Neuron (in vitro differentiated cells): ENCODE results near the gene SCG3.
A peak's percentile ranks its signal among the peaks of the same experiment; 100 is the strongest.

Experiments
- H2AFZ ChIP-seq: one replicate; pipeline ENCODE4 v1.6.1; 2013; ENCODE audit warnings: low read depth, mild to moderate bottlenecking, inconsistent platforms, low read length, moderate library complexity
- H3K27me3 ChIP-seq: one replicate; pipeline ENCODE4 v1.6.1; 2013; ENCODE audit warnings: low read length; ENCODE audit not compliant: insufficient read depth
- H3K36me3 ChIP-seq: one replicate; pipeline ENCODE4 v1.6.1; 2013; ENCODE audit warnings: low read length; ENCODE audit not compliant: insufficient read depth
- H3K4me1 ChIP-seq: one replicate; pipeline ENCODE4 v1.6.1; 2013; ENCODE audit warnings: low read length; ENCODE audit not compliant: insufficient read depth
- H3K4me3 ChIP-seq: 2 replicates; pipeline ENCODE4 v1.5.1; 2013; ENCODE audit warnings: mild to moderate bottlenecking, low read length, moderate library complexity
- H3K9me3 ChIP-seq: one replicate; pipeline ENCODE4 v1.6.1; 2013; ENCODE audit warnings: low read length

The SCG3 gene

GRCh38 chr15:51667478-51667877 lies 13.8 kb upstream of the SCG3 start:
- Histone ChIP-seq H3K9me3 (no peaks in the 10 kb centered on the region), H3K4me3 (no peak overlapping the region), H3K27me3 (no peaks in the 10 kb centered on the region), H2AFZ (no peak overlapping the region), H3K4me1 (no peaks in the 10 kb centered on the region), H3K36me3 (no peaks in the 10 kb centered on the region)

DNA sequence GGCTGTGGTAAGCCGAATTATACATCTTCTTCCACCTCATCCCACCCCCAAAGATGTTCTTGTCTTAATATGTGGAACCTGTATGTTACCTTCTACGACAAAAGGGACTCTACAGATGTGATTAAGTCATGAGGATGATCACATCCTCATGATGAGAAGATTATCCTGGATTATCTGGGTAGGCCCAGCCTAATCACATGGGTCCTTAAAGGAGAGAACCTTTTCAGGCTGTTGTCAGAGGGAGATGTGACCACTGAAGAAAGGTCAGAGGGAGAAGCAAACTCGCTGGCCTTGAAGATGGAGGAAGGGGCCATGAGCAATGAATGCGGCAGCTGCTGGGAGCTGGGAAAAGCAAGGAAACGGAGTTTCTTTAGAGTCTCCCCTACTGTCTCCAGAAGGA lies 12.9 kb upstream of the SCG3 start:
- Histone ChIP-seq H3K36me3 (no peaks in the 10 kb centered on the region), H3K4me1 (no peaks in the 10 kb centered on the region), H2AFZ (no peak overlapping the region), H3K27me3 (no peaks in the 10 kb centered on the region), H3K9me3 (no peaks in the 10 kb centered on the region), H3K4me3 (no peak overlapping the region)

- no peak overlapping the region for H2AFZ ChIP-seq
- no peaks in the 10 kb centered on the region for H3K27me3 ChIP-seq
Observed at GRCh38 chr15:51669381-51669780, 11.9 kb upstream of the SCG3 start.

GRCh38 chr15:51672155-51672687 lies 9.1 kb upstream of the SCG3 start:
- no peaks in the 10 kb centered on the region for H3K4me1 ChIP-seq
- H3K36me3 ChIP-seq: no peaks in the 10 kb centered on the region
- no peak overlapping the region for H2AFZ ChIP-seq
- peaks cover 7% of the 10 kb centered on the region for H3K27me3 ChIP-seq
- H3K9me3 ChIP-seq: no peaks in the 10 kb centered on the region
- H3K4me3 ChIP-seq: no peak overlapping the region

More at GRCh38 chr15:51669381-51669780, 11.9 kb upstream of the SCG3 start:
- Histone ChIP-seq H3K36me3 (no peaks in the 10 kb centered on the region), H3K4me3 (no peak overlapping the region), H3K9me3 (no peaks in the 10 kb centered on the region), H3K4me1 (no peaks in the 10 kb centered on the region)

- no peak overlapping the region for H3K4me3 ChIP-seq
- no peaks in the 10 kb centered on the region for H3K9me3 ChIP-seq
- no peaks in the 10 kb centered on the region for H3K36me3 ChIP-seq
- H2AFZ ChIP-seq: no peak overlapping the region
- H3K4me1 ChIP-seq: no peaks in the 10 kb centered on the region
- H3K27me3 ChIP-seq: peaks cover 7% of the 10 kb centered on the region
Observed at GRCh38 chr15:51672913-51673857, 8.1 kb upstream of the SCG3 start.

- Histone ChIP-seq H3K4me3 (no peak overlapping the region), H3K4me1 (no peaks in the 10 kb centered on the region), H3K9me3 (no peaks in the 10 kb centered on the region), H3K27me3 (peaks cover 7% of the 10 kb centered on the region), H3K36me3 (no peaks in the 10 kb centered on the region), H2AFZ (no peak overlapping the region)
Observed at GRCh38 chr15:51675234-51675633, 6.1 kb upstream of the SCG3 start.

DNA sequence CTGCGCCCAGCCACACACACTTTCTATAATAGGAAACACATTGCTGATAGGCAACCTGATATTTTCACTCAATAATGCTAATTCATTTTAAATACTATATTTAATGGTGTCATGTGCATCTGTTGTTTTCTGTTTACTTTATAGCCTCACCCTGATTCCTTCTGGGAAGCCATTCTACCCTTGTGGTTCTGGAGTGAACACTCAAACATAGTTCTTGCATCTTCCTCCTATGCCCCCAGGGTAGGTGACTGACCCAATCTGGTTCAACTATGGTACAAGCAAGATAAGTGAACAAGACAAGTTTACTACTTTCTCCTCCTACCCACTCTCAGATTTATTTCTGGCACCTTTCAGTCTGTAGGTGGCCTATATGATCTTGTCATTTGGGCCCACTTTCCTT lies 4.3 kb upstream of the SCG3 start:
- no peaks in the 10 kb centered on the region for H3K36me3 ChIP-seq
- no peaks in the 10 kb centered on the region for H3K9me3 ChIP-seq
- H3K4me1 ChIP-seq: peaks cover 13% of the 10 kb centered on the region
- no peak overlapping the region for H3K4me3 ChIP-seq
- H3K27me3 ChIP-seq: peaks cover 7% of the 10 kb centered on the region
- H2AFZ ChIP-seq: no peak overlapping the region

- H3K27me3 ChIP-seq: peaks cover 7% of the 10 kb centered on the region
- H3K4me3 ChIP-seq: no peak overlapping the region
- H2AFZ ChIP-seq: no peak overlapping the region
- no peaks in the 10 kb centered on the region for H3K9me3 ChIP-seq
- H3K36me3 ChIP-seq: no peaks in the 10 kb centered on the region
- H3K4me1 ChIP-seq: peaks cover 14% of the 10 kb centered on the region
Observed at GRCh38 chr15:51677452-51677851, 3.9 kb upstream of the SCG3 start.

GRCh38 chr15:51678096-51678495 lies 3.2 kb upstream of the SCG3 start:
- H3K9me3 ChIP-seq: no peaks in the 10 kb centered on the region
- H3K4me3 ChIP-seq: no peak overlapping the region
- peaks cover 7% of the 10 kb centered on the region for H3K27me3 ChIP-seq
- peaks cover 14% of the 10 kb centered on the region for H3K4me1 ChIP-seq
- H3K36me3 ChIP-seq: no peaks in the 10 kb centered on the region
- H2AFZ ChIP-seq: no peak overlapping the region

DNA sequence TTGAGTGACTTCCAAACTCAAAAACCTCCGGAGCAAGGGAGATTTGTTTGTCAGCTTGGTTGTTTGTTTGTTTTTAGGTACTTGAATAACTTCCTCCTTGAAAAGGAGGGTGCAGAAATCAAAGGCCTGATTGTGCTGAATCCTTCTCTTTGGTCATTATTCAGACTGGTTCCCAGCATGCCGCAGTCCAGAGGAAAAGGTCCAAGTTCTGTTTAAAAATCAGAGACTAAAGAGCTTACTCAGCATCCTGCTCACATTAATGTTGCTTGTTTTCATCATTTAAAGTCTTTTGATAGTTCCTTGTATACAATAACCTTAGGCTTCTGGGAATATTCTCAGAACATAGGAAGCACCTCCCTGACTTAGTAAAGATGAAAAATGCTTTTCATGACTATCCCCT lies 982 bp upstream of the SCG3 start:
- Histone ChIP-seq H3K4me1 (peaks cover 14% of the 10 kb centered on the region), H3K4me3 (no peak overlapping the region), H3K9me3 (no peaks in the 10 kb centered on the region), H3K27me3 (no peaks in the 10 kb centered on the region), H3K36me3 (no peaks in the 10 kb centered on the region), H2AFZ (peak overlapping the region; percentile 73)

DNA sequence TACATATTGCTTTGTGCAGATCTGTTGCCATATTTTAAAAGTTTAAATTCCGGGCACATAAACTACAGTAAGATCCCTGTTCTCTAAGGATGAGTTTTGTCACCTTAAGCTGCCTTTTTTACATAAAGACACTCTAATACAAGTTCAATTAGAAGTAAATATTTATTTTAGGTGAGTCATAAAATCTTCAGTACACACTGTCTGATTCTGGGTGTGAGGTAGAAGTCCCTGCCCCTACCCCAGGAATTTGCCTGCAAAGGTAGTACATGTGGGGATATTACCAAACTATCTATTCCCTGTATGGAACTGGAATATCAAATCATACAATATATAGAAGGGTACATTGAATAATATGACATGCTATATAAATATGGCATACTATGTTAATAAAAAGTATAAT lies 6.3 kb downstream of the SCG3 start:
- Histone ChIP-seq H3K9me3 (no peaks in the 10 kb centered on the region), H3K4me1 (no peaks in the 10 kb centered on the region), H3K27me3 (no peaks in the 10 kb centered on the region), H2AFZ (no peak overlapping the region), H3K36me3 (peaks cover 15% of the 10 kb centered on the region), H3K4me3 (no peak overlapping the region)

DNA sequence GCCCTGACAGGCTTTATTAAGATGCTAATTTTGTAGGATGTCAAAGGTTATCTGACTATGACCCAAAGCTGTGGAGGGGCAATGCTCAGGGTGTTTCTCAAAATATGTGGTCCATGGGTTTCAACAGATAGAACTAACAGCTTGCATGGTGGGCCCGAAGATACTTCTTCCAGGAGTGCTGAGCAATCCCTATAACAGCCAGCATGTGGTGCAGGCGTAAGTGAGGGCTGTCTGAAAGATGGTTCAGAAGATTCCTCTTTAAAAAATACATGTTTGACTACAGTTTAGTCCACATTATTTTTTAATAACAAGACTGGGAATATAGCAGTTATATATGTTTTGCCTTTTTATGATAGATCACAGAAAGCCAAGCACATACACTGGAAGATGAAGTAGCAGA lies 7.6 kb downstream of the SCG3 start:
- H3K36me3 ChIP-seq: peaks cover 18% of the 10 kb centered on the region
- H3K27me3 ChIP-seq: no peaks in the 10 kb centered on the region
- H3K4me1 ChIP-seq: no peaks in the 10 kb centered on the region
- H3K9me3 ChIP-seq: no peaks in the 10 kb centered on the region
- no peak overlapping the region for H2AFZ ChIP-seq
- no peak overlapping the region for H3K4me3 ChIP-seq

- peaks cover 24% of the 10 kb centered on the region for H3K36me3 ChIP-seq
- H3K9me3 ChIP-seq: no peaks in the 10 kb centered on the region
- H3K4me1 ChIP-seq: no peaks in the 10 kb centered on the region
- H2AFZ ChIP-seq: no peak overlapping the region
- no peaks in the 10 kb centered on the region for H3K27me3 ChIP-seq
- no peak overlapping the region for H3K4me3 ChIP-seq
Observed at GRCh38 chr15:51692154-51692553, 10.9 kb downstream of the SCG3 start.
